MM.1S (cell line): ENCODE data around the gene GJD4.

Experiments used
- DNase-seq: peaks from one replicate; pipeline ENCODE4 v3.0.0-alpha.2; 2015
- H2AFZ ChIP-seq: fragments of 300-600 bp; sonication (generic); 2 replicates; pipeline ENCODE4 v1.6.0; 2016; ENCODE audit warnings: antibody characterized with exemption, low read length
- H3F3A ChIP-seq: fragments of 300-600 bp; sonication (generic); 2 replicates; pipeline ENCODE4 v1.6.1; 2016; ENCODE audit warnings: mild to moderate bottlenecking, antibody characterized with exemption, low read length, moderate library complexity, mixed read lengths; ENCODE audit not compliant: insufficient read depth
- H3K27ac ChIP-seq: fragments of 300-600 bp; sonication (generic); 2 replicates; pipeline ENCODE4 v1.5.1; 2016; ENCODE audit warnings: mild to moderate bottlenecking, low read length
- H3K27me3 ChIP-seq: fragments of 300-600 bp; sonication (generic); replicated peaks from 2 replicates; pipeline ENCODE4 v1.6.0; 2016; ENCODE audit warnings: low read length; ENCODE audit not compliant: insufficient read depth
- H3K36me3 ChIP-seq: fragments of 300-600 bp; sonication (generic); replicated peaks from 2 replicates; pipeline ENCODE4 v1.6.1; 2016; ENCODE audit warnings: mild to moderate bottlenecking, low read length, mixed read lengths; ENCODE audit not compliant: insufficient read depth
- H3K4me1 ChIP-seq: fragments of 300-600 bp; sonication (generic); 2 replicates; pipeline ENCODE4 v1.6.1; 2016; ENCODE audit warnings: low read length, mixed read lengths
- H3K4me2 ChIP-seq: fragments of 300-600 bp; sonication (generic); 2 replicates; pipeline ENCODE4 v1.6.0; 2016; ENCODE audit warnings: low read depth, low read length
- H3K4me3 ChIP-seq: fragments of 300-600 bp; sonication (generic); 2 replicates; pipeline ENCODE4 v1.5.1; 2016; ENCODE audit warnings: low read length, mixed read lengths
- H3K79me2 ChIP-seq: fragments of 300-600 bp; sonication (generic); 2 replicates; pipeline ENCODE4 v1.6.1; 2016; ENCODE audit warnings: mixed run types, low read length, mixed read lengths
- H3K9ac ChIP-seq: fragments of 300-600 bp; sonication (generic); 2 replicates; pipeline ENCODE4 v1.6.1; 2016; ENCODE audit warnings: low read length, mixed read lengths
- H3K9me2 ChIP-seq: fragments of 300-600 bp; sonication (generic); replicated peaks from 2 replicates; pipeline ENCODE4 v1.6.1; 2016; ENCODE audit warnings: mild to moderate bottlenecking, low read length, mixed read lengths; ENCODE audit not compliant: insufficient read depth
- H3K9me3 ChIP-seq: fragments of 300-600 bp; sonication (generic); replicated peaks from 2 replicates; pipeline ENCODE4 v1.6.1; 2016; ENCODE audit warnings: mild to moderate bottlenecking, low read length, mixed read lengths; ENCODE audit not compliant: insufficient read depth
- H4K20me1 ChIP-seq: fragments of 300-600 bp; sonication (generic); 2 replicates; pipeline ENCODE4 v1.6.1; 2016; ENCODE audit warnings: mild to moderate bottlenecking, low read length, moderate library complexity, mixed read lengths; ENCODE audit not compliant: insufficient read depth
- EZH2 ChIP-seq: fragments of 300-600 bp; sonication (generic); optimal IDR thresholded peaks from 2 replicates; pipeline ENCODE3; 2017; ENCODE audit warnings: low read depth, mild to moderate bottlenecking, antibody characterized with exemption, low read length, mixed read lengths
- EZH2phosphoT487 ChIP-seq: fragments of 300-600 bp; sonication (generic); IDR thresholded peaks from 2 replicates; pipeline ENCODE4 v1.6.1; 2018; ENCODE audit warnings: antibody characterized with exemption, low read length
- TF ChIP-seq, protein P1 (sequence below): fragments of 300-600 bp; sonication (generic); IDR thresholded peaks from 2 replicates; pipeline ENCODE4 v1.5.1; 2016; ENCODE audit warnings: antibody characterized with exemption, low read length, mixed read lengths

Gene GJD4

DNA sequence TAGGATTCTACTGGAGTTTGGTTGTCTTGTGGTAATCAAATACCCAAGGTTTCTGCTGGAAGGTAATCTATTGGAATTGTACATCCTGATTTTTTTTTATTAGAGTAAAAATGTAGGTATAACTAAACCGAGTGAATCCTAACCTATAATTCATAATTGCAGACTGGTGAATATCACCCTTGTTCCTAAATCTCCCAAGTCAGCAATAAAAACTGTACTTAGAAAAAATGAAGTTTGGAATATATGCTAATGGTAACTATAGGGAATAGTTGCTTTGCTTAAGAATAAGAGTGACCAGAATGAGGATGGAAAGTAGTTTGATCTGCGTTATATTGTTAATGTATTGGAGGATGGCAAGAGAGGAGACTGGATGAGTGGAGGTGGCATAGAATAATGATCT, 47.7 kb downstream of the GJD4 start:
- Histone ChIP-seq H3K27ac (no peak overlapping the region), H4K20me1 (no peaks in the 10 kb centered on the region), H3K4me1 (no peaks in the 10 kb centered on the region), H3F3A (no peaks in the 10 kb centered on the region), H3K4me3 (no peak overlapping the region), H3K9me3 (no peaks in the 10 kb centered on the region), H3K4me2 (no peak overlapping the region), H3K9ac (no peak overlapping the region), H3K36me3 (no peaks in the 10 kb centered on the region), H2AFZ (no peak overlapping the region), H3K9me2 (no peaks in the 10 kb centered on the region), H3K27me3 (no peaks in the 10 kb centered on the region), H3K79me2 (no peaks in the 10 kb centered on the region)
- TF ChIP-seq EZH2 (no peak), EZH2phosphoT487 (no peak)
- TF ChIP-seq, protein P1, sequence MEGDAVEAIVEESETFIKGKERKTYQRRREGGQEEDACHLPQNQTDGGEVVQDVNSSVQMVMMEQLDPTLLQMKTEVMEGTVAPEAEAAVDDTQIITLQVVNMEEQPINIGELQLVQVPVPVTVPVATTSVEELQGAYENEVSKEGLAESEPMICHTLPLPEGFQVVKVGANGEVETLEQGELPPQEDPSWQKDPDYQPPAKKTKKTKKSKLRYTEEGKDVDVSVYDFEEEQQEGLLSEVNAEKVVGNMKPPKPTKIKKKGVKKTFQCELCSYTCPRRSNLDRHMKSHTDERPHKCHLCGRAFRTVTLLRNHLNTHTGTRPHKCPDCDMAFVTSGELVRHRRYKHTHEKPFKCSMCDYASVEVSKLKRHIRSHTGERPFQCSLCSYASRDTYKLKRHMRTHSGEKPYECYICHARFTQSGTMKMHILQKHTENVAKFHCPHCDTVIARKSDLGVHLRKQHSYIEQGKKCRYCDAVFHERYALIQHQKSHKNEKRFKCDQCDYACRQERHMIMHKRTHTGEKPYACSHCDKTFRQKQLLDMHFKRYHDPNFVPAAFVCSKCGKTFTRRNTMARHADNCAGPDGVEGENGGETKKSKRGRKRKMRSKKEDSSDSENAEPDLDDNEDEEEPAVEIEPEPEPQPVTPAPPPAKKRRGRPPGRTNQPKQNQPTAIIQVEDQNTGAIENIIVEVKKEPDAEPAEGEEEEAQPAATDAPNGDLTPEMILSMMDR: no peak
- no peak for DNase-seq

DNA sequence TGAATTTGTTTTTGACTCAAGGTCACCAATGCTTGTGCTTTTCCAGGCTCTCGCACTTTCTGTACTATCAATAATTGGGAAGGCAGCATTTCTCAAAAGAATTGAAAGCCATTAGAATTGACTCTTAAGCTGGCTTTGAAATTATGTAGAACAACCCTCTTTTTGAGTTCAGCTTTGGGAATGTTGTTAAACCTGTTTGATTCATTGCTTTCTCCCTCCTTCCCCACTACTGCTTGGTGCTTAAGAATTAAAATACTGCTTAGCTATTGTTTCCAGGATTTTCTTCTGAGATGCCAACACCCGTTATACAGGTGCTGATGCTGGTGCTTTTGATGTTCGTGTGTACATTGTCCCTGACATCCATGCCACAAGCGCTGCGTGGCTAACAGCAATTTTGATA, 52.5 kb downstream of the GJD4 start:
- H3K9ac ChIP-seq: no peak overlapping the region
- H3K27ac ChIP-seq: no peak overlapping the region
- no peak for TF ChIP-seq EZH2phosphoT487
- no peak for TF ChIP-seq EZH2
- TF ChIP-seq, protein P1: no peak
- no peaks in the 10 kb centered on the region for H3K4me1 ChIP-seq
- no peak overlapping the region for H2AFZ ChIP-seq
- no peaks in the 10 kb centered on the region for H3K79me2 ChIP-seq
- H3K4me3 ChIP-seq: no peak overlapping the region
- H3K4me2 ChIP-seq: no peak overlapping the region
- H4K20me1 ChIP-seq: no peaks in the 10 kb centered on the region
- no peaks in the 10 kb centered on the region for H3K36me3 ChIP-seq
- no peaks in the 10 kb centered on the region for H3K9me3 ChIP-seq
- no peaks in the 10 kb centered on the region for H3K27me3 ChIP-seq
- H3K9me2 ChIP-seq: no peaks in the 10 kb centered on the region
- no peak for DNase-seq
- no peaks in the 10 kb centered on the region for H3F3A ChIP-seq
